HCT116 (cell line): Measurements from ENCODE around the gene PMM1. TPM values are rescaled to one million over a fixed set of nuclear protein-coding genes. Genes with fewer than 3 reads are reported as not detected.

Experiments
- total RNA-seq: library from RNA; stranded (reverse); gene quantifications from one replicate; pipeline ENCODE4 v1.2.1, GENCODE V29; 2021; ENCODE audit not compliant: unreplicated experiment

PMM1 gene
- total RNA-seq, 1 experiment from 2014 or later, result 31.7 TPM

Other genes starting within 250 kb of the PMM1 start
- 16.5 TPM for gene TEF, start 207.9 kb downstream of the PMM1 start, total RNA-seq
- gene TOB2, start 143.0 kb downstream of the PMM1 start, total RNA-seq, result 55.2 TPM
- gene PHF5A, start 121.1 kb downstream of the PMM1 start, total RNA-seq, result 86.0 TPM
- 108 TPM for gene ACO2, start 120.7 kb downstream of the PMM1 start, total RNA-seq
- gene POLR3H, start 45.4 kb downstream of the PMM1 start, total RNA-seq, result 62.1 TPM
- 0.22 TPM for gene CSDC2, start 28.8 kb downstream of the PMM1 start, total RNA-seq
- gene DESI1, start 31.2 kb upstream of the PMM1 start, total RNA-seq, result 40.8 TPM
- gene XRCC6, start 31.5 kb upstream of the PMM1 start, total RNA-seq, result 588 TPM
- 283 TPM for gene SNU13, start 99.0 kb upstream of the PMM1 start, total RNA-seq
- gene MEI1, start 109.7 kb upstream of the PMM1 start, total RNA-seq, result 0.64 TPM
- gene CCDC134, start 210.8 kb upstream of the PMM1 start, total RNA-seq, result 15.8 TPM
- gene SREBF2, start 243.3 kb upstream of the PMM1 start, total RNA-seq, result 129 TPM